ENCODE results near the gene SMAD4.

- TF ChIP-seq POLR2A (IDR thresholded peaks at IDR 0.05) (no peak), POLR2AphosphoS5 (IDR thresholded peaks at IDR 0.05) (no peak), CTCF (IDR thresholded peaks at IDR 0.05 in 8 of 11, conservative IDR thresholded peaks at IDR 0.05 in 3 of 11) (no peak)
Observed at GRCh38 chr18:51007790-51008139, 22.2 kb upstream of the SMAD4 start.
